Neural cell (in vitro differentiated cells): ENCODE results near the gene UCN2. TPM values are rescaled to one million over a fixed set of nuclear protein-coding genes. Genes with fewer than 3 reads are reported as not detected.

Experiments
- H2AFZ ChIP-seq: fragments of 200-600, 300-800 bp; sonication (generic), shearing (Covaris generic); 2 replicates; pipeline ENCODE4 v1.6.0; 2014; ENCODE audit warnings: low read depth, mild to moderate bottlenecking, antibody characterized with exemption, low read length, moderate library complexity
- H3F3A ChIP-seq: fragments of 200-600 bp; shearing (Covaris generic); 2 replicates; pipeline ENCODE4 v1.6.1; 2016; ENCODE audit warnings: mild to moderate bottlenecking, moderate library complexity, mixed read lengths, antibody characterized with exemption, low read length; ENCODE audit not compliant: insufficient read depth, poor library complexity, severe bottlenecking
- H3K27ac ChIP-seq: fragments of 200-600, 300-800 bp; sonication (generic), shearing (Covaris generic); 2 replicates; pipeline ENCODE4 v1.5.1; 2014; ENCODE audit warnings: mild to moderate bottlenecking, low read length, moderate library complexity
- H3K27me3 ChIP-seq: fragments of 300-800, 200-600 bp; sonication (generic), shearing (Covaris generic); 2 replicates; pipeline ENCODE4 v1.6.0; 2014; ENCODE audit warnings: mild to moderate bottlenecking, low read depth, low read length, moderate library complexity; ENCODE audit not compliant: insufficient read depth
- H3K36me3 ChIP-seq: fragments of 300-800, 200-600 bp; sonication (generic), shearing (Covaris generic); 2 replicates; pipeline ENCODE4 v1.5.1; 2014; ENCODE audit warnings: mild to moderate bottlenecking, antibody characterized with exemption, low read length, moderate library complexity; ENCODE audit not compliant: insufficient read depth
- H3K4me2 ChIP-seq: fragments of 300-800, 200-600 bp; sonication (generic), shearing (Covaris generic); 2 replicates; pipeline ENCODE4 v1.6.0; 2014; ENCODE audit warnings: mild to moderate bottlenecking, low read length
- H3K4me3 ChIP-seq: fragments of 300-800, 200-600 bp; sonication (generic), shearing (Covaris generic); 2 replicates; pipeline ENCODE4 v1.5.1; 2014; ENCODE audit warnings: mild to moderate bottlenecking, low read length, moderate library complexity
- H3K79me2 ChIP-seq: fragments of 200-600 bp; shearing (Covaris generic); replicated peaks from 2 replicates; pipeline ENCODE4 v1.6.0; 2014; ENCODE audit warnings: mild to moderate bottlenecking, low read length, moderate library complexity; ENCODE audit not compliant: insufficient read depth
- H3K9ac ChIP-seq: fragments of 300-800, 200-600 bp; sonication (generic), shearing (Covaris generic); 2 replicates; pipeline ENCODE4 v1.6.1; 2016; ENCODE audit warnings: mild to moderate bottlenecking, low read length, mixed read lengths
- H3K9me2 ChIP-seq: fragments of 200-600 bp; shearing (Covaris generic); 2 replicates; pipeline ENCODE4 v1.6.1; 2016; ENCODE audit warnings: mild to moderate bottlenecking, low read length, mixed read lengths; ENCODE audit not compliant: insufficient read depth
- H3K9me3 ChIP-seq: fragments of 200-600, 300-800 bp; sonication (generic), shearing (Covaris generic); 2 replicates; pipeline ENCODE4 v1.6.1; 2016; ENCODE audit warnings: mild to moderate bottlenecking, mixed run types, low read length, moderate library complexity, mixed read lengths
- H4K20me1 ChIP-seq: fragments of 200-600 bp; shearing (Covaris generic); 2 replicates; pipeline ENCODE4 v1.6.1; 2016; ENCODE audit warnings: mild to moderate bottlenecking, mixed run types; ENCODE audit not compliant: insufficient read depth
- CTCF ChIP-seq: fragments of 450-650 bp; IDR thresholded peaks from 2 replicates; pipeline ENCODE4 v1.5.1; 2014; ENCODE audit warnings: antibody characterized with exemption, mild to moderate bottlenecking, moderate library complexity; ENCODE audit not compliant: poor library complexity, severe bottlenecking
- EP300 ChIP-seq: fragments of 450-650 bp; conservative IDR thresholded peaks from 2 replicates; pipeline ENCODE4 v1.6.1; 2014; ENCODE audit warnings: antibody characterized with exemption, mild to moderate bottlenecking, moderate library complexity; ENCODE audit not compliant: poor library complexity, severe bottlenecking
- MXI1 ChIP-seq: fragments of 450-650 bp; conservative IDR thresholded peaks from 2 replicates; pipeline ENCODE4 v1.6.1; 2014; ENCODE audit warnings: antibody characterized with exemption, mild to moderate bottlenecking; ENCODE audit not compliant: poor library complexity, severe bottlenecking
- POLR2AphosphoS5 ChIP-seq: IDR thresholded peaks from 2 replicates; pipeline ENCODE4 v1.6.1; 2012
- RAD21 ChIP-seq: fragments of 450-650 bp; conservative IDR thresholded peaks from 2 replicates; pipeline ENCODE4 v1.6.1; 2014; ENCODE audit warnings: antibody characterized with exemption, mild to moderate bottlenecking, moderate library complexity
- REST ChIP-seq: IDR thresholded peaks from 2 replicates; pipeline ENCODE4 v1.6.1; 2012; ENCODE audit warnings: borderline replicate concordance
- SMC3 ChIP-seq: fragments of 450-650 bp; conservative IDR thresholded peaks from 2 replicates; pipeline ENCODE4 v1.6.1; 2014; ENCODE audit warnings: antibody characterized with exemption, mild to moderate bottlenecking, moderate library complexity; ENCODE audit not compliant: poor library complexity
- TAF1 ChIP-seq: IDR thresholded peaks from 2 replicates; pipeline ENCODE4 v1.6.1; 2012; ENCODE audit warnings: low read depth
- polyA plus RNA-seq: library from polyadenylated mRNA; depleted of rRNA; stranded (reverse); fragments of >200 nt; gene quantifications from 2 replicates; pipeline ENCODE4 v1.2.3, GENCODE V29; 2014

UCN2 gene
- polyA plus RNA-seq, 1 donor from 2014 or later: 0.68 TPM

GRCh38 chr3:48598323-48599076 is 34.9 kb upstream of the UCN2 start (continued):
- TF ChIP-seq CTCF: no peak
- no peak for TF ChIP-seq EP300
- TF ChIP-seq SMC3: no peak

- H3K9me2 ChIP-seq: no peaks in the 10 kb centered on the region
- no peaks in the 10 kb centered on the region for H3F3A ChIP-seq
- H3K79me2 ChIP-seq: no peaks in the 10 kb centered on the region
- no peaks in the 10 kb centered on the region for H3K9me3 ChIP-seq
- TF ChIP-seq RAD21 (no peak), POLR2AphosphoS5 (no peak), CTCF (no peak), REST (no peak), SMC3 (no peak), TAF1 (no peak), MXI1 (no peak)
- H3K4me2 ChIP-seq: no peak overlapping the region
- H3K27ac ChIP-seq: no peak overlapping the region
- no peaks in the 10 kb centered on the region for H4K20me1 ChIP-seq
- no peak overlapping the region for H3K9ac ChIP-seq
- no peaks in the 10 kb centered on the region for H3K36me3 ChIP-seq
- no peak overlapping the region for H3K4me3 ChIP-seq
- H3K27me3 ChIP-seq: no peaks in the 10 kb centered on the region
- H2AFZ ChIP-seq: no peak overlapping the region
These were observed 33.8 kb upstream of the UCN2 start for GRCh38 chr3:48597408-48597800.
